BLaER1 treated with 17β-estradiol and CSF1 and Interleukin-3, amounts not matched to agents 10 nM and 100 nM (cell line): ENCODE measurements around the gene MEX3D.

ENCODE experiments used
- H3K27ac ChIP-seq, 11 experiments: shearing (Covaris generic); formaldehyde crosslinking; 2 replicates each; pipeline ENCODE4 v1.8.1; 2022
- H3K27me3 ChIP-seq, 11 experiments: shearing (Covaris generic); formaldehyde crosslinking; 2 replicates each; pipeline ENCODE4 v1.8.1; 2022
- H3K36me3 ChIP-seq, 11 experiments: shearing (Covaris generic); formaldehyde crosslinking; 2 replicates each; pipeline ENCODE4 v1.8.1; 2022
- H3K4me1 ChIP-seq, 10 experiments: shearing (Covaris generic); formaldehyde crosslinking; 2 replicates each; pipeline ENCODE4 v1.8.1; 2022
- H3K4me2 ChIP-seq, 11 experiments: shearing (Covaris generic); formaldehyde crosslinking; 2 replicates each; pipeline ENCODE4 v1.8.1; 2022
- H3K4me3 ChIP-seq, 10 experiments: shearing (Covaris generic); formaldehyde crosslinking; 2 replicates each; pipeline ENCODE4 v1.8.1; 2022
- H3K9ac ChIP-seq, 11 experiments: shearing (Covaris generic); formaldehyde crosslinking; 2 replicates each; pipeline ENCODE4 v1.8.1; 2022
- H3K9me3 ChIP-seq, 11 experiments: shearing (Covaris generic); formaldehyde crosslinking; replicated peaks in 1 of 11; 2 replicates each; pipeline ENCODE4 v1.8.1; 2022
- H4K20me1 ChIP-seq, 11 experiments: shearing (Covaris generic); formaldehyde crosslinking; 2 replicates each; pipeline ENCODE4 v1.8.1; 2022
- Cebpa-rat ChIP-seq, 11 experiments: shearing (Covaris generic); IDR thresholded peaks; 2 replicates each; pipeline ENCODE4 v1.8.1; 2022

The MEX3D gene

GRCh38 chr19:1611353-1611752 is 43.2 kb upstream of the MEX3D start:
- Histone ChIP-seq H3K9me3 (no peaks in the 10 kb centered on the region), H3K4me2 (peak overlapping the region in 5 of 11 experiments; percentile 19 to 86 (median 35); a peak in 5 of 22 replicates), H3K4me3 (no peak overlapping the region), H3K4me1 (peaks cover 33 to 95% (median 91%) of the 10 kb centered on the region in 10 experiments), H3K27me3 (no peaks in the 10 kb centered on the region), H3K36me3 (peaks cover 8 to 57% (median 40%) of the 10 kb centered on the region in 11 experiments; a peak in 19 of 22 replicates), H3K27ac (no peak overlapping the region), H4K20me1 (peaks cover 0 to 78% (median 54%) of the 10 kb centered on the region in 11 experiments; a peak in 20 of 22 replicates), H3K9ac (no peak overlapping the region)
- TF ChIP-seq Cebpa-rat (IDR thresholded peaks at IDR 0.05): no peak

GRCh38 chr19:1610579-1610978 is 42.5 kb upstream of the MEX3D start:
- H3K4me1 ChIP-seq: peaks cover 37 to 93% (median 88%) of the 10 kb centered on the region in 10 experiments

GRCh38 chr19:1609680-1610474 is 41.8 kb upstream of the MEX3D start:
- 0 out of 22 replicates have a peak overlapping the region, but pooled peaks of 1 of the 11 experiments have one; percentile 15 for H3K27ac ChIP-seq
- H3K27me3 ChIP-seq: no peaks in the 10 kb centered on the region

More at GRCh38 chr19:1610579-1610978, 42.5 kb upstream of the MEX3D start:
- Histone ChIP-seq H4K20me1 (peaks cover 0 to 71% (median 54%) of the 10 kb centered on the region in 11 experiments; a peak in 20 of 22 replicates), H3K9ac (no peak overlapping the region; a peak in 2 of 22 replicates), H3K4me3 (no peak overlapping the region), H3K27ac (no peak overlapping the region), H3K27me3 (no peaks in the 10 kb centered on the region), H3K36me3 (peaks cover 8 to 51% (median 37%) of the 10 kb centered on the region in 11 experiments; a peak in 19 of 22 replicates), H3K9me3 (no peaks in the 10 kb centered on the region), H3K4me2 (peak overlapping the region; percentile 71 to 93 (median 89); a peak in 21 of 22 replicates)
- no peak for TF ChIP-seq Cebpa-rat (IDR thresholded peaks at IDR 0.05)

GRCh38 chr19:1609103-1609396 is 40.9 kb upstream of the MEX3D start:
- H3K4me3 ChIP-seq: peak overlapping the region in 9 of 10 experiments; percentile 2 to 56 (median 32); a peak in 13 of 20 replicates
- H4K20me1 ChIP-seq: peaks cover 2 to 59% (median 45%) of the 10 kb centered on the region in 11 experiments; a peak in 20 of 22 replicates
- H3K27ac ChIP-seq: peak overlapping the region in 8 of 11 experiments; percentile 23 to 48 (median 30); a peak in 8 of 22 replicates
- peaks cover 42 to 86% (median 79%) of the 10 kb centered on the region in 10 experiments for H3K4me1 ChIP-seq
- no peak for TF ChIP-seq Cebpa-rat (IDR thresholded peaks at IDR 0.05)
- no peaks in the 10 kb centered on the region for H3K9me3 ChIP-seq
- peak overlapping the region in 10 of 11 experiments; percentile 27 to 64 (median 51); a peak in 16 of 22 replicates for H3K9ac ChIP-seq
- peaks cover 0 to 36% (median 23%) of the 10 kb centered on the region in 11 experiments; a peak in 17 of 22 replicates for H3K36me3 ChIP-seq
- no peaks in the 10 kb centered on the region for H3K27me3 ChIP-seq
- peak overlapping the region; percentile 71 to 93 (median 89) for H3K4me2 ChIP-seq

More at GRCh38 chr19:1609680-1610474, 41.8 kb upstream of the MEX3D start:
- peaks cover 0 to 63% (median 48%) of the 10 kb centered on the region in 11 experiments; a peak in 20 of 22 replicates for H4K20me1 ChIP-seq
- peak overlapping the region in 6 of 11 experiments; percentile 4 to 64 (median 42); a peak in 7 of 22 replicates for H3K9ac ChIP-seq
- peak overlapping the region; percentile 71 to 93 (median 89) for H3K4me2 ChIP-seq
- peaks cover 37 to 86% (median 81%) of the 10 kb centered on the region in 10 experiments for H3K4me1 ChIP-seq
- peaks cover 8 to 44% (median 30%) of the 10 kb centered on the region in 11 experiments; a peak in 19 of 22 replicates for H3K36me3 ChIP-seq
- TF ChIP-seq Cebpa-rat (IDR thresholded peaks at IDR 0.05): no peak
- H3K4me3 ChIP-seq: no peak overlapping the region; a peak in 1 of 20 replicates
- H3K9me3 ChIP-seq: no peaks in the 10 kb centered on the region

- Histone ChIP-seq H3K9me3 (no peaks in the 10 kb centered on the region), H3K27me3 (no peaks in the 10 kb centered on the region), H3K27ac (peak overlapping the region in 8 of 11 experiments; percentile 23 to 48 (median 30); a peak in 10 of 22 replicates), H3K36me3 (peaks cover 2 to 30% (median 18%) of the 10 kb centered on the region in 11 experiments; a peak in 17 of 22 replicates), H4K20me1 (peaks cover 7 to 59% (median 44%) of the 10 kb centered on the region in 11 experiments; a peak in 20 of 22 replicates), H3K4me3 (peak overlapping the region in 9 of 10 experiments; percentile 2 to 56 (median 32); a peak in 14 of 20 replicates), H3K4me2 (peak overlapping the region; percentile 71 to 93 (median 89)), H3K4me1 (peaks cover 47 to 86% (median 79%) of the 10 kb centered on the region in 10 experiments), H3K9ac (peak overlapping the region in 10 of 11 experiments; percentile 27 to 64 (median 51); a peak in 17 of 22 replicates)
- no peak for TF ChIP-seq Cebpa-rat (IDR thresholded peaks at IDR 0.05)
These were observed 40.4 kb upstream of the MEX3D start for GRCh38 chr19:1608359-1609102.

- Histone ChIP-seq H4K20me1 (peaks cover 30 to 61% (median 45%) of the 10 kb centered on the region in 11 experiments; a peak in 21 of 22 replicates), H3K4me2 (peak overlapping the region; percentile 77 to 94 (median 88)), H3K27ac (peak overlapping the region; percentile 68 to 98 (median 95)), H3K9ac (peak overlapping the region; percentile 91 to 99 (median 97)), H3K27me3 (no peaks in the 10 kb centered on the region), H3K9me3 (no peaks in the 10 kb centered on the region), H3K4me1 (peaks cover 70 to 87% (median 82%) of the 10 kb centered on the region in 10 experiments), H3K4me3 (peak overlapping the region; percentile 91 to 100 (median 98)), H3K36me3 (peaks cover 8 to 30% (median 13%) of the 10 kb centered on the region in 11 experiments; a peak in 19 of 22 replicates)
- no peak for TF ChIP-seq Cebpa-rat (IDR thresholded peaks at IDR 0.05)
These were observed 38.1 kb upstream of the MEX3D start for GRCh38 chr19:1606138-1606651.

- Histone ChIP-seq H3K9me3 (no peaks in the 10 kb centered on the region), H3K9ac (peak within 1 kb of the TSS; percentile 91 to 99 (median 97)), H3K4me3 (peak within 1 kb of the TSS; percentile 91 to 100 (median 98)), H4K20me1 (peaks cover 37 to 63% (median 52%) of the 10 kb centered on the region in 11 experiments; a peak in 21 of 22 replicates), H3K36me3 (peaks cover 8 to 32% (median 14%) of the 10 kb centered on the region in 11 experiments; a peak in 19 of 22 replicates), H3K27me3 (no peaks in the 10 kb centered on the region), H3K4me1 (peaks cover 73 to 88% (median 80%) of the 10 kb centered on the region in 10 experiments), H3K4me2 (peak within 1 kb of the TSS; percentile 87 to 97 (median 91)), H3K27ac (peak within 1 kb of the TSS; percentile 87 to 98 (median 95))
- no peak for TF ChIP-seq Cebpa-rat (IDR thresholded peaks at IDR 0.05)
These were observed 37.4 kb upstream of the MEX3D start, which contains the start of gene UQCR11 for GRCh38 chr19:1605236-1606137. Gene UQCR11 (minus strand): TSS chr19:1605462. CDS start chr19:1605409, 53 bp downstream.
